Fibroblast of lung (primary cell): ENCODE measurements around the gene TRPM5. TPM values are rescaled to one million over a fixed set of nuclear protein-coding genes. Genes with fewer than 3 reads are reported as not detected.

ENCODE experiments used
- DNase-seq, 2 donors: peaks; one replicate each; pipeline versions ENCODE4 v3.0.0 to v3.0.0-alpha.2; 2010; ENCODE audit warnings: low read depth in 2 of 2
- H2AFZ ChIP-seq: 2 replicates; pipeline ENCODE4 v1.5.1; 2012; ENCODE audit warnings: low read length, control low read depth, inconsistent platforms
- H3K27ac ChIP-seq: 2 replicates; pipeline ENCODE4 v1.5.1; 2011; ENCODE audit warnings: low read length, control low read depth; ENCODE audit not compliant: insufficient read depth
- H3K27me3 ChIP-seq: 2 replicates; pipeline ENCODE4 v1.5.1; 2011; ENCODE audit warnings: mild to moderate bottlenecking, low read length; ENCODE audit not compliant: control insufficient read depth, insufficient read depth
- H3K36me3 ChIP-seq: 2 replicates; pipeline ENCODE4 v1.5.1; 2011; ENCODE audit warnings: low read length; ENCODE audit not compliant: control insufficient read depth, insufficient read depth
- H3K4me1 ChIP-seq: 2 replicates; pipeline ENCODE4 v1.5.1; 2011; ENCODE audit warnings: low read length; ENCODE audit not compliant: control insufficient read depth, insufficient read depth; ENCODE audit errors: extremely low read depth
- H3K4me2 ChIP-seq: 2 replicates; pipeline ENCODE4 v1.5.1; 2011; ENCODE audit warnings: low read length, control low read depth; ENCODE audit not compliant: insufficient read depth; ENCODE audit errors: extremely low read depth
- H3K4me3 ChIP-seq, 4 experiments: fragments of 200-600 bp in 1 of 4; sonication (generic) in 1 of 4; replicated peaks in 1 of 4; 2 replicates each; pipeline ENCODE4 v1.5.1; 2011 to 2016; ENCODE audit warnings: low read length in 4 of 4, low read depth in 3 of 4, mild to moderate bottlenecking in 3 of 4, control low read depth in 2 of 4, inconsistent platforms in 1 of 4, mixed read lengths in 1 of 4; ENCODE audit not compliant: insufficient read depth in 1 of 4; ENCODE audit errors: control extremely low read depth in 1 of 4
- H3K79me2 ChIP-seq: 2 replicates; pipeline ENCODE4 v1.5.1; 2012; ENCODE audit warnings: mild to moderate bottlenecking, low read length, inconsistent platforms; ENCODE audit not compliant: control insufficient read depth, insufficient read depth
- H3K9ac ChIP-seq: 2 replicates; pipeline ENCODE4 v1.5.1; 2011; ENCODE audit warnings: mild to moderate bottlenecking, low read length, control low read depth; ENCODE audit not compliant: insufficient read depth
- H3K9me3 ChIP-seq: 2 replicates; pipeline ENCODE4 v1.5.1; 2012; ENCODE audit warnings: low read depth, low read length; ENCODE audit not compliant: control insufficient read depth, insufficient read depth
- H4K20me1 ChIP-seq: 2 replicates; pipeline ENCODE4 v1.5.1; 2011; ENCODE audit warnings: low read length; ENCODE audit not compliant: control insufficient read depth, insufficient read depth; ENCODE audit errors: extremely low read depth
- CTCF ChIP-seq, 2 donors: IDR thresholded peaks in 1 of 2; conservative IDR thresholded peaks in 1 of 2; 1 replicate in 1 of 2; 2 replicates in 1 of 2; pipeline ENCODE4 v1.5.1; 2011 to 2012; ENCODE audit warnings: low read length in 2 of 2, control low read depth in 1 of 2, inconsistent platforms in 1 of 2, low read depth in 1 of 2, mild to moderate bottlenecking in 1 of 2
- EZH2 ChIP-seq: IDR thresholded peaks from 2 replicates; pipeline ENCODE4 v1.5.1; 2012; ENCODE audit warnings: low read length, control low read depth, mild to moderate bottlenecking; ENCODE audit errors: missing control alignments
- polyA plus RNA-seq, 2 donors: library from polyadenylated mRNA; depleted of rRNA in 1 of 2; stranded (reverse) in 1 of 2; unstranded in 1 of 2; fragments of >200 nt; gene quantifications; 2 replicates each; pipeline ENCODE4 v1.2.1, GENCODE V29; 2011 to 2012; ENCODE audit warnings: missing spikeins in 1 of 2
- total RNA-seq: library from RNA; depleted of rRNA; stranded (reverse); fragments of >200 nt; gene quantifications from 2 replicates; pipeline ENCODE4 v1.2.1, GENCODE V29; 2014

Gene TRPM5
- total and polyA plus RNA-seq, 2 donors (not counting 1 experiment from before 2014, with no cell fraction given) = not detected

GRCh38 chr11:2446590-2447252 lies 2.4 kb upstream of the TRPM5 start:
- Histone ChIP-seq H3K36me3 (no peaks in the 10 kb centered on the region), H3K4me2 (no peak overlapping the region), H3K9me3 (no peaks in the 10 kb centered on the region), H3K4me1 (no peaks in the 10 kb centered on the region), H3K9ac (no peak overlapping the region), H3K27me3 (peaks cover 4% of the 10 kb centered on the region), H2AFZ (no peak overlapping the region), H3K79me2 (no peaks in the 10 kb centered on the region), H3K27ac (no peak overlapping the region), H4K20me1 (no peaks in the 10 kb centered on the region), H3K4me3 (no peak overlapping the region)
- TF ChIP-seq CTCF (conservative IDR thresholded peaks at IDR 0.05 in 1 of 2, IDR thresholded peaks at IDR 0.05 in 1 of 2; ENCODE audit: low read depth in 1 of 2, low read length in 2 of 2) = no peak
- no peak for TF ChIP-seq EZH2
- DNase-seq = no peak

DNA sequence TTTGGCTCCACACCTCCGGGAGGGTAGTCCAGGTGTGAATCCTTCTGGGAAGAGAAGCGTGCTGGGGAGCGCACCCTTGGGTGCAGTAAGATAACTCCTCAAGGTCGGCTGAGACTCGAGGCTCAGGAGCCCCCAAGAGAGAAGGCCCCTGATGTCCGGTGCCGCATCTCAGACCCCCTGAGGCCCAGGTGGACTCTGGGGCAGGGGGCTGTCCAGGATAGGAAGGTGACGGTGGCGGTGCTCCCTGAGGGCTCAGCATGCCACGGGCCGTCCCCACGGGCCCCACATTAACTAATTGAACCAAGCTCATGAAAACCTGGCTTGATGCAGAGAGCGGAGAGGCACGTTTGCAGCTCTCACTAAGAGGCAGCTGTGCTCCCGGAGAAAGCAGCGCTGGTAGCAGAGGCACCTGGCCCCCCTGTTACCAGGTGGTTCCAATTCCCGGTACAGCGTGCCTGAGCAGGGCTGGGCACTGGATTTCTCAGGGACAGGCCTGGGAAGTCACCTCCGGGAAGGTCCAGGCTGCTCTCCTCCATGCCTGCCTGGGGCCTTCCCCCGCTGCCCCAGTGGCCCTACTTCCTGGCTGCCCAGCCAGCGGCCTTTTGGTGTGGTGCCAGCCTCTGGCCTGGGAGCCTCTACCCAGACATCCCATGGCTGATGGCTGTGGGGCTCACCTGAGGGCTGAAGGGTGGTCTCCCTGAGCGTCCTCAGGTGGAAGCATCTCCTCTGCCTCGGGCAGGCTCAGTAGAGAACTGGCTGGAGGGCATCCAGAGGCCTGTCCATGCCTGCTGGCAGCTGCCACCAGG lies 1.6 kb upstream of the TRPM5 start:
- Histone ChIP-seq H3K4me1 (no peaks in the 10 kb centered on the region), H3K27me3 (peaks cover 4% of the 10 kb centered on the region), H3K9ac (no peak overlapping the region), H3K9me3 (no peaks in the 10 kb centered on the region), H3K79me2 (no peaks in the 10 kb centered on the region), H2AFZ (no peak overlapping the region), H3K4me3 (no peak overlapping the region), H3K36me3 (no peaks in the 10 kb centered on the region), H3K4me2 (no peak overlapping the region), H4K20me1 (no peaks in the 10 kb centered on the region), H3K27ac (no peak overlapping the region)
- TF ChIP-seq EZH2 (no peak), CTCF (conservative IDR thresholded peaks at IDR 0.05 in 1 of 2, IDR thresholded peaks at IDR 0.05 in 1 of 2; ENCODE audit: low read depth in 1 of 2, low read length in 2 of 2) (no peak)
- DNase-seq = no peak

DNA sequence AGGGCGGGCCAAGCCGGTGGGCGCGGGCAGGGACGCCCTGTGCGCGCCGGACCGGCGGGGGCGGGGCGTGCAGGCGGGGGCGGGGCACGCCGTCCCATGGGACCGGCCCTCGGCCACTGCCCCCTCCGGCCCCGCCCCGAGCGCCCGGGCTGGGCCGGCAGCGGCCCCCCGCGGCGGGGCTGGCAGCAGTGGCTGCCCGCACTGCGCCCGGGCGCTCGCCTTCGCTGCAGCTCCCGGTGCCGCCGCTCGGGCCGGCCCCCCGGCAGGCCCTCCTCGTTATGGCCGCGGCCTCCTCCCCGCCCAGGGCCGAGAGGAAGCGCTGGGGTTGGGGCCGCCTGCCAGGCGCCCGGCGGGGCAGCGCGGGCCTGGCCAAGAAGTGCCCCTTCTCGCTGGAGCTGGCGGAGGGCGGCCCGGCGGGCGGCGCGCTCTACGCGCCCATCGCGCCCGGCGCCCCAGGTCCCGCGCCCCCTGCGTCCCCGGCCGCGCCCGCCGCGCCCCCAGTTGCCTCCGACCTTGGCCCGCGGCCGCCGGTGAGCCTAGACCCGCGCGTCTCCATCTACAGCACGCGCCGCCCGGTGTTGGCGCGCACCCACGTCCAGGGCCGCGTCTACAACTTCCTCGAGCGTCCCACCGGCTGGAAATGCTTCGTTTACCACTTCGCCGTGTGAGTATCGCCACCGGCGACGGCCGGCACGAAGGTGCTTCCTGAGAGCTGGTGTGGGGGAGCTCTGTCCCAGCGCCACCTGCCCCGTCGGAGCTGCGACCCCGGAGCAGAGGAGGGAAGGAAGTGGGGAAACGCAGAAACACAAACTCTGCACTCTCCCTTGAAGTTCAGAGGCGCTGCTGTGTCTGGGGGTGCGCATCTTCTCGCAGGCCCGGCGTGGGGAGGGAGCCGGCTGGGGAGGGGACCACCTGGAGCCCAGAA lies 769 bp upstream of the TRPM5 start, which contains the start of gene KCNQ1:
Gene KCNQ1 (plus strand): TSS at position 188 of the 925 bp plus-strand sequence. CDS start 91 bp downstream, at position 279.
- DNase-seq = no peak
- Histone ChIP-seq H3K36me3 (no peaks in the 10 kb centered on the region), H3K9ac (no peak within 1 kb of the TSS), H3K27ac (no peak within 1 kb of the TSS), H4K20me1 (no peaks in the 10 kb centered on the region), H3K79me2 (no peaks in the 10 kb centered on the region), H3K27me3 (peaks cover 4% of the 10 kb centered on the region), H3K9me3 (no peaks in the 10 kb centered on the region), H2AFZ (no peak within 1 kb of the TSS), H3K4me1 (no peaks in the 10 kb centered on the region), H3K4me2 (no peak within 1 kb of the TSS), H3K4me3 (no peak within 1 kb of the TSS)
- TF ChIP-seq EZH2 = no peak
- no peak for TF ChIP-seq CTCF (conservative IDR thresholded peaks at IDR 0.05 in 1 of 2, IDR thresholded peaks at IDR 0.05 in 1 of 2; ENCODE audit: low read depth in 1 of 2, low read length in 2 of 2)
